ENCODE measurements around the gene KLK15.
A peak's percentile ranks its signal among the peaks of the same experiment; 100 is the strongest.
"Not testable (repeated sequence)": the region's sequence is repeated elsewhere in the genome, so short reads cannot be mapped to it uniquely, and the experiment has no call there.

KLK15 gene

GRCh38 chr19:50818859-50819472, 14.4 kb downstream of the KLK15 start:
- Histone ChIP-seq H3K9me3 (ENCODE audit: low read length) (no peaks in the 10 kb centered on the region), H3K4me3 (ENCODE audit: low read depth in 1 of 2, low read length in 2 of 2) (no peak overlapping the region), H3K9ac (ENCODE audit: low read length) (no peak overlapping the region), H3K36me3 (ENCODE audit: insufficient read depth, low read length) (no peaks in the 10 kb centered on the region), H3K27ac (ENCODE audit: low read depth, low read length) (no peak overlapping the region), H3K4me1 (ENCODE audit: insufficient read depth, low read length) (no peaks in the 10 kb centered on the region), H3K27me3 (ENCODE audit: control insufficient read depth in 1 of 2, insufficient read depth in 2 of 2, low read length in 2 of 2) (peaks cover 28 to 56% of the 10 kb centered on the region in 2 donors)

- Histone ChIP-seq H3K27ac (ENCODE audit: low read depth, low read length) (no peak overlapping the region), H3K4me3 (ENCODE audit: low read depth in 1 of 2, low read length in 2 of 2) (no peak overlapping the region), H3K36me3 (ENCODE audit: insufficient read depth, low read length) (no peaks in the 10 kb centered on the region), H3K9ac (ENCODE audit: low read length) (no peak overlapping the region), H3K4me1 (ENCODE audit: insufficient read depth, low read length) (no peaks in the 10 kb centered on the region), H3K27me3 (ENCODE audit: control insufficient read depth in 1 of 2, insufficient read depth in 2 of 2, low read length in 2 of 2) (peaks cover 28 to 51% of the 10 kb centered on the region in 2 donors), H3K9me3 (ENCODE audit: low read length) (no peaks in the 10 kb centered on the region)
These were observed 15.2 kb downstream of the KLK15 start for GRCh38 chr19:50817941-50818858.

- Histone ChIP-seq H3K4me3 (ENCODE audit: low read depth in 1 of 2, low read length in 2 of 2) (no peak overlapping the region), H3K9me3 (ENCODE audit: low read length) (no peaks in the 10 kb centered on the region), H3K36me3 (ENCODE audit: insufficient read depth, low read length) (no peaks in the 10 kb centered on the region), H3K9ac (ENCODE audit: low read length) (no peak overlapping the region), H3K27me3 (ENCODE audit: control insufficient read depth in 1 of 2, insufficient read depth in 2 of 2, low read length in 2 of 2) (peaks cover 28 to 32% of the 10 kb centered on the region in 2 donors), H3K27ac (ENCODE audit: low read depth, low read length) (no peak overlapping the region), H3K4me1 (ENCODE audit: insufficient read depth, low read length) (no peaks in the 10 kb centered on the region)
These were observed 17.9 kb downstream of the KLK15 start for GRCh38 chr19:50815439-50815838.

GRCh38 chr19:50814883-50815282, 18.5 kb downstream of the KLK15 start:
- no peaks in the 10 kb centered on the region for H3K36me3 ChIP-seq (ENCODE audit: insufficient read depth, low read length)
- H3K4me1 ChIP-seq (ENCODE audit: insufficient read depth, low read length) = no peaks in the 10 kb centered on the region

GRCh38 chr19:50812474-50812873, 20.9 kb downstream of the KLK15 start:
- Histone ChIP-seq H3K9ac (ENCODE audit: low read length) (no peak overlapping the region), H3K9me3 (ENCODE audit: low read length) (no peaks in the 10 kb centered on the region), H3K4me1 (ENCODE audit: insufficient read depth, low read length) (no peaks in the 10 kb centered on the region), H3K27me3 (ENCODE audit: control insufficient read depth in 1 of 2, insufficient read depth in 2 of 2, low read length in 2 of 2) (peaks cover 5 to 6% of the 10 kb centered on the region in 2 donors), H3K4me3 (ENCODE audit: low read depth in 1 of 2, low read length in 2 of 2) (no peak overlapping the region), H3K27ac (ENCODE audit: low read depth, low read length) (no peak overlapping the region), H3K36me3 (ENCODE audit: insufficient read depth, low read length) (no peaks in the 10 kb centered on the region)

More at GRCh38 chr19:50814883-50815282, 18.5 kb downstream of the KLK15 start:
- Histone ChIP-seq H3K4me3 (ENCODE audit: low read depth in 1 of 2, low read length in 2 of 2) (no peak overlapping the region), H3K27ac (ENCODE audit: low read depth, low read length) (no peak overlapping the region), H3K9ac (ENCODE audit: low read length) (no peak overlapping the region), H3K27me3 (ENCODE audit: control insufficient read depth in 1 of 2, insufficient read depth in 2 of 2, low read length in 2 of 2) (peaks cover 24 to 29% of the 10 kb centered on the region in 2 donors), H3K9me3 (ENCODE audit: low read length) (no peaks in the 10 kb centered on the region)

GRCh38 chr19:50811622-50812238, 21.6 kb downstream of the KLK15 start:
- H3K4me3 ChIP-seq (ENCODE audit: low read depth in 1 of 2, low read length in 2 of 2); H3K9ac ChIP-seq (ENCODE audit: low read length); H3K9me3 ChIP-seq (ENCODE audit: low read length); H3K4me1 ChIP-seq (ENCODE audit: insufficient read depth, low read length); H3K27me3 ChIP-seq (ENCODE audit: control insufficient read depth in 1 of 2, insufficient read depth in 2 of 2, low read length in 2 of 2); H3K36me3 ChIP-seq (ENCODE audit: insufficient read depth, low read length); H3K27ac ChIP-seq (ENCODE audit: low read depth, low read length): not testable (repeated sequence)

- Histone ChIP-seq H3K4me3 (ENCODE audit: low read depth in 1 of 2, low read length in 2 of 2) (no peak overlapping the region), H3K4me1 (ENCODE audit: insufficient read depth, low read length) (peaks cover 7% of the 10 kb centered on the region), H3K36me3 (ENCODE audit: insufficient read depth, low read length) (no peaks in the 10 kb centered on the region), H3K9ac (ENCODE audit: low read length) (no peak overlapping the region), H3K27ac (ENCODE audit: low read depth, low read length) (no peak overlapping the region), H3K9me3 (ENCODE audit: low read length) (no peaks in the 10 kb centered on the region), H3K27me3 (ENCODE audit: control insufficient read depth in 1 of 2, insufficient read depth in 2 of 2, low read length in 2 of 2) (no peaks in the 10 kb centered on the region)
These were observed 24.5 kb downstream of the KLK15 start for GRCh38 chr19:50808856-50809255.

- H3K36me3 ChIP-seq (ENCODE audit: insufficient read depth, low read length) = no peaks in the 10 kb centered on the region
- H3K27me3 ChIP-seq (ENCODE audit: control insufficient read depth in 1 of 2, insufficient read depth in 2 of 2, low read length in 2 of 2) = no peaks in the 10 kb centered on the region
- peaks cover 14% of the 10 kb centered on the region for H3K4me1 ChIP-seq (ENCODE audit: insufficient read depth, low read length)
- peak overlapping the region; percentile 96 for H3K27ac ChIP-seq (ENCODE audit: low read depth, low read length)
- peak overlapping the region; percentile 76 to 83 for H3K4me3 ChIP-seq (ENCODE audit: low read depth in 1 of 2, low read length in 2 of 2)
- H3K9ac ChIP-seq (ENCODE audit: low read length) = peak overlapping the region; percentile 39
- H3K9me3 ChIP-seq (ENCODE audit: low read length) = no peaks in the 10 kb centered on the region
These were observed 28.7 kb downstream of the KLK15 start for GRCh38 chr19:50804420-50805272.

- peaks cover 14% of the 10 kb centered on the region for H3K4me1 ChIP-seq (ENCODE audit: insufficient read depth, low read length)
- H3K27ac ChIP-seq (ENCODE audit: low read depth, low read length) = peak overlapping the region; percentile 96
- no peaks in the 10 kb centered on the region for H3K36me3 ChIP-seq (ENCODE audit: insufficient read depth, low read length)
- no peaks in the 10 kb centered on the region for H3K9me3 ChIP-seq (ENCODE audit: low read length)
- peak overlapping the region; percentile 27 for H3K9ac ChIP-seq (ENCODE audit: low read length)
- H3K27me3 ChIP-seq (ENCODE audit: control insufficient read depth in 1 of 2, insufficient read depth in 2 of 2, low read length in 2 of 2) = no peaks in the 10 kb centered on the region
- H3K4me3 ChIP-seq (ENCODE audit: low read depth in 1 of 2, low read length in 2 of 2) = peak overlapping the region; percentile 76 to 83
These were observed 29.5 kb downstream of the KLK15 start for GRCh38 chr19:50803633-50804419.

GRCh38 chr19:50801107-50801506, 32.3 kb downstream of the KLK15 start:
- H3K27me3 ChIP-seq (ENCODE audit: control insufficient read depth in 1 of 2, insufficient read depth in 2 of 2, low read length in 2 of 2) = no peaks in the 10 kb centered on the region
- no peak overlapping the region for H3K27ac ChIP-seq (ENCODE audit: low read depth, low read length)
- peaks cover 14% of the 10 kb centered on the region for H3K4me1 ChIP-seq (ENCODE audit: insufficient read depth, low read length)
- H3K4me3 ChIP-seq (ENCODE audit: low read depth in 1 of 2, low read length in 2 of 2) = no peak overlapping the region
- no peaks in the 10 kb centered on the region for H3K9me3 ChIP-seq (ENCODE audit: low read length)
- H3K9ac ChIP-seq (ENCODE audit: low read length) = no peak overlapping the region
- peaks cover 18% of the 10 kb centered on the region for H3K36me3 ChIP-seq (ENCODE audit: insufficient read depth, low read length)

Measured in muscle layer of colon (tissue), 2 donors.